ENCODE measurements around the gene MAST4. TPM values are rescaled to one million over a fixed set of nuclear protein-coding genes. Genes with fewer than 3 reads are reported as not detected.

The MAST4 gene
- total and polyA plus RNA-seq, 2 donors from 2014 or later = 27.3 to 31.4 TPM

DNA sequence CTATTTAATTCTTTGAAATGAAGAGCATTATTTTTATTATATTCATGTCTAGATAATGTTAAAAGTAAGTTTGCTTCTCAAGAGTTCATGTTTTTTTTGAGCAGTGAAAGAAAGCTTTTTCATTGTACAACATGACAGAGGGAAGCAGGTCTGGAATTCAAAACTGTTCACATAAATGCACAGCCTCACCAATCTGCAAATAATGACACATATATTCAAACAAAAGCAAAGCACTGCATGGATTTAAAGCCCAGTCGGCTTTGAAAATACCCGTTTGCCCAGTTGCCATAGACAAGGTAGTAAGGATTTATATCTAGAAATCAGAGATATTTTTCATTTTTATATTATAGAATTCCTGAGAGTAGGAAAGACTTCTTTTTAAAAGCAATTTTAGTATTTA is 398.6 kb downstream of the MAST4 start:
- Histone ChIP-seq H3K27ac (ENCODE audit: low read depth in 2 of 2, low read length in 2 of 2) (no peak overlapping the region), H3K4me1 (ENCODE audit: control insufficient read depth in 2 of 3, insufficient read depth in 2 of 3, low read depth in 1 of 3, low read length in 3 of 3) (no peaks in the 10 kb centered on the region), H3K27me3 (ENCODE audit: control insufficient read depth, insufficient read depth, low read length) (no peaks in the 10 kb centered on the region), H3K9ac (ENCODE audit: low read length in 3 of 3) (no peak overlapping the region), H3K4me3 (ENCODE audit: low read length in 3 of 3) (no peak overlapping the region), H3K36me3 (ENCODE audit: control insufficient read depth in 2 of 3, insufficient read depth in 3 of 3, low read length in 3 of 3) (no peaks in the 10 kb centered on the region), H3K9me3 (ENCODE audit: control insufficient read depth in 2 of 3, insufficient read depth in 1 of 3, low read length in 3 of 3) (no peaks in the 10 kb centered on the region)
- intact Hi-C loops (cut with DNase I) = no loop called here
- FAIRE-seq (no peak), DNase-seq (no peak)
- TF ChIP-seq, protein P1, sequence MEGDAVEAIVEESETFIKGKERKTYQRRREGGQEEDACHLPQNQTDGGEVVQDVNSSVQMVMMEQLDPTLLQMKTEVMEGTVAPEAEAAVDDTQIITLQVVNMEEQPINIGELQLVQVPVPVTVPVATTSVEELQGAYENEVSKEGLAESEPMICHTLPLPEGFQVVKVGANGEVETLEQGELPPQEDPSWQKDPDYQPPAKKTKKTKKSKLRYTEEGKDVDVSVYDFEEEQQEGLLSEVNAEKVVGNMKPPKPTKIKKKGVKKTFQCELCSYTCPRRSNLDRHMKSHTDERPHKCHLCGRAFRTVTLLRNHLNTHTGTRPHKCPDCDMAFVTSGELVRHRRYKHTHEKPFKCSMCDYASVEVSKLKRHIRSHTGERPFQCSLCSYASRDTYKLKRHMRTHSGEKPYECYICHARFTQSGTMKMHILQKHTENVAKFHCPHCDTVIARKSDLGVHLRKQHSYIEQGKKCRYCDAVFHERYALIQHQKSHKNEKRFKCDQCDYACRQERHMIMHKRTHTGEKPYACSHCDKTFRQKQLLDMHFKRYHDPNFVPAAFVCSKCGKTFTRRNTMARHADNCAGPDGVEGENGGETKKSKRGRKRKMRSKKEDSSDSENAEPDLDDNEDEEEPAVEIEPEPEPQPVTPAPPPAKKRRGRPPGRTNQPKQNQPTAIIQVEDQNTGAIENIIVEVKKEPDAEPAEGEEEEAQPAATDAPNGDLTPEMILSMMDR (IDR thresholded peaks at IDR 0.05; ENCODE audit: borderline replicate concordance, extremely low read depth, insufficient read depth) = no peak

DNA sequence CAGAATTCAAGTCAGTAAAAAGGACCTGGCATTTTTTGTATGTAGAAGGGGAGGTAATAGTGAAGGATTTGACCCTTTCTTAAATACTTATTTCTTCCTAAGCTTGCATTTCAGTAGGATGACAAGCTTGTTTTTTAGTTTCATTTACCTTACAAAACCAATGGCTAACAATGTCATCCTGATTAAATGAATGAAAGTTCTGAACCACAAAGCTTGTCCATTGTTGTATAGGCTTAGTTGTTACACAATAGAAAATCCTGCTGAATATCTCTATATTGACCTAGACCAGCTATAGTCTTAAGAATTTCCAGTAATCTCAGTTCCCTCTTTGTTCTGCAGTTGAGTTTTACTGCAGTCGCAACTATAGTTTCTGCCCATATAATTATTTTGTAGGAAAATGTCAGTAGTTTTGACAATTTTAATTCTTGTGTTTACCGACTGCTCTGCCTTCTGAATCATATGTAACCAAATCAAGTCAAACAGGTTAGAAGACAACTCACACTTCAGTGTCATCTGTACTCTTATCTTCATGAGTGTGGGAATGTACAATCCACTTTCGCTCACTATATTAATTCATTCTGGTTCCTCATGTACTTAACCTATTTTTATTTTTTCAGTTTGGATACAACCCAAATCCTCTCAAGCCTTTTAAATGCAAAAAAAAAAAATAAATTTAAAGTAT is 404.7 kb downstream of the MAST4 start:
- no peak overlapping the region for H3K9ac ChIP-seq (ENCODE audit: low read length in 3 of 3)
- no peak for FAIRE-seq
- DNase-seq = no peak
- TF ChIP-seq, protein P1 (IDR thresholded peaks at IDR 0.05; ENCODE audit: borderline replicate concordance, extremely low read depth, insufficient read depth) = no peak
- H3K4me3 ChIP-seq (ENCODE audit: low read length in 3 of 3) = no peak overlapping the region
- H3K36me3 ChIP-seq (ENCODE audit: control insufficient read depth in 2 of 3, insufficient read depth in 3 of 3, low read length in 3 of 3) = no peaks in the 10 kb centered on the region
- no peaks in the 10 kb centered on the region for H3K9me3 ChIP-seq (ENCODE audit: control insufficient read depth in 2 of 3, insufficient read depth in 1 of 3, low read length in 3 of 3)
- H3K4me1 ChIP-seq (ENCODE audit: control insufficient read depth in 2 of 3, insufficient read depth in 2 of 3, low read depth in 1 of 3, low read length in 3 of 3) = peaks cover 0 to 5% (median 0%) of the 10 kb centered on the region in 3 donors
- intact Hi-C loops (cut with DNase I) = no loop called here
- H3K27ac ChIP-seq (ENCODE audit: low read depth in 2 of 2, low read length in 2 of 2) = no peak overlapping the region
- no peaks in the 10 kb centered on the region for H3K27me3 ChIP-seq (ENCODE audit: control insufficient read depth, insufficient read depth, low read length)

DNA sequence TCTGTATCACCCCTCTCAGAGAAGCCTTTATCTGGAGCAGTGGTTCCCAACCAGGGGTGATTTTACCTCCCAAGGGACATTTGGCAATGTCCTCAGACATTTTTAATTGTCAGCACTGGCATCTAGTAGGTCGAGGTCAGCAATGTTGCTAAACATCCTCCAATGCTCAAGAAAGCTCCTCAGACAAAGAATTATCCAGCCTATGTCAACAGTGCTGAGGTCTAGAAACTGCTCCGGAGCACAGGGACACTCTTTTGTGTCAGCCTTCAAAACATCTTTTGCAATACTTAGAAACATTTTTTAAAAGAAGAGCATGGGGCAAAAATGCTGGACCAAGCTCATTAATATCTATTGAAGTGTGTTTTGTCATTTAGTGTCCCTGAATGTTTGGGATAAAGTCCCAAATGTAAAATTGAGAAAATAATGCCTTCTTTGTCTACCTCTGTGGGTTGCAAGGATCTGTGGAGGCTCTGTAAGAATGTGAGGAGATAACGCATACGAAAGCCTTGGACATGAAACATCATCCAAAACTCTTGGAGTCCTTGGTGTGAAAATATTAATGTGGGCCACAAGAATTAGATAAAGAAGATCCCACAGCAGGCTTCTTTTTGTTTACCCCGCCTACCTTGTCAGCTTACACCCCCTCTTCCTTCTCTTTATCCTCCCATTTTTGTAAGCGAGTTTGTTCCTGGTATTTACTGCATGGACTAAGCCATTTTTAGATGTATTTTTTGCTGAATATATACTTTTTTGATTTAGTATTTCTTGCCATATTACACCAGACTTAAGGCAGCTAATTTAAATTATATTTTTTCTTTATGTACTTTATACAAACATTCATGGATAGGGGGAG is 406.9 kb downstream of the MAST4 start:
- no peaks in the 10 kb centered on the region for H3K27me3 ChIP-seq (ENCODE audit: control insufficient read depth, insufficient read depth, low read length)
- no peaks in the 10 kb centered on the region for H3K36me3 ChIP-seq (ENCODE audit: control insufficient read depth in 2 of 3, insufficient read depth in 3 of 3, low read length in 3 of 3)
- DNase-seq (no peak), FAIRE-seq (no peak)
- TF ChIP-seq, protein P1 (IDR thresholded peaks at IDR 0.05; ENCODE audit: borderline replicate concordance, extremely low read depth, insufficient read depth) = no peak
- H3K9me3 ChIP-seq (ENCODE audit: control insufficient read depth in 2 of 3, insufficient read depth in 1 of 3, low read length in 3 of 3) = no peaks in the 10 kb centered on the region
- intact Hi-C loops (cut with DNase I) = no loop called here
- peaks cover 0 to 12% (median 5%) of the 10 kb centered on the region in 3 donors for H3K4me1 ChIP-seq (ENCODE audit: control insufficient read depth in 2 of 3, insufficient read depth in 2 of 3, low read depth in 1 of 3, low read length in 3 of 3)
- H3K9ac ChIP-seq (ENCODE audit: low read length in 3 of 3) = peak overlapping the region in 1 of 3 donors; percentile 53
- H3K27ac ChIP-seq (ENCODE audit: low read depth in 2 of 2, low read length in 2 of 2) = peak overlapping the region in 1 of 2 donors; percentile 43
- H3K4me3 ChIP-seq (ENCODE audit: low read length in 3 of 3) = peak overlapping the region in 2 of 3 donors; percentile 49 to 76
